ENCODE results near the gene PDLIM1. TPM values are rescaled to one million over a fixed set of nuclear protein-coding genes. Genes with fewer than 3 reads are reported as not detected.

Gene PDLIM1
- total RNA-seq, 1 experiment from 2014 or later = 202 TPM

GRCh38 chr10:95304976-95305375 is 14.2 kb upstream of the PDLIM1 start:
- Histone ChIP-seq H3K36me3 (ENCODE audit: low read depth) (no peaks in the 10 kb centered on the region), H3K9me2 (ENCODE audit: insufficient read depth) (no peaks in the 10 kb centered on the region), H3K27ac (no peak overlapping the region), H3F3A (ENCODE audit: insufficient read depth, low read depth) (peaks cover 18% of the 10 kb centered on the region; the same call in 1 of the 2 replicates), H2AFZ (no peak overlapping the region), H3K4me2 (peak overlapping the region; percentile 6; the same call in 1 of the 2 replicates), H3K9me3 (ENCODE audit: insufficient read depth, low read depth) (no peaks in the 10 kb centered on the region), H3K79me2 (ENCODE audit: low read depth) (no peaks in the 10 kb centered on the region), H3K4me1 (replicated peaks; ENCODE audit: insufficient read depth) (peaks cover 34% of the 10 kb centered on the region), H3K27me3 (ENCODE audit: insufficient read depth, low read depth) (no peaks in the 10 kb centered on the region), H4K20me1 (ENCODE audit: insufficient read depth) (no peaks in the 10 kb centered on the region), H3K4me3 (no peak overlapping the region)
- CTCF ChIA-PET = no interaction called here
- intact Hi-C loops (cut with micrococcal nuclease; ENCODE audit: unreplicated experiment) = loop anchor here (5.0 kb wide), 1 partner anchor 43 kb away; no protein-coding TSS in a partner anchor
- DNase-seq = peak in 1 of 2 experiments; percentile 61
- POLR2A ChIA-PET (ENCODE audit: unreplicated experiment) = no interaction called here
- TF ChIP-seq CTCF (conservative IDR thresholded peaks at IDR 0.05) (no peak), EZH2 (IDR thresholded peaks at IDR 0.05; ENCODE audit: low read depth) (no peak)
- no TSS peak for BruUV-seq (replicated peaks)

GRCh38 chr10:95304463-95304862 is 13.7 kb upstream of the PDLIM1 start:
- CTCF ChIA-PET = no interaction called here
- Histone ChIP-seq H3K9me2 (ENCODE audit: insufficient read depth) (no peaks in the 10 kb centered on the region), H3K9me3 (ENCODE audit: insufficient read depth, low read depth) (no peaks in the 10 kb centered on the region), H2AFZ (no peak overlapping the region), H3K79me2 (ENCODE audit: low read depth) (no peaks in the 10 kb centered on the region), H3K27me3 (ENCODE audit: insufficient read depth, low read depth) (no peaks in the 10 kb centered on the region), H3K4me1 (replicated peaks; ENCODE audit: insufficient read depth) (peaks cover 32% of the 10 kb centered on the region), H3K4me2 (peak overlapping the region; percentile 6; the same call in 1 of the 2 replicates), H3K27ac (no peak overlapping the region), H3K4me3 (no peak overlapping the region), H3K36me3 (ENCODE audit: low read depth) (no peaks in the 10 kb centered on the region), H3F3A (ENCODE audit: insufficient read depth, low read depth) (peaks cover 17% of the 10 kb centered on the region; the same call in 1 of the 2 replicates), H4K20me1 (ENCODE audit: insufficient read depth) (no peaks in the 10 kb centered on the region)
- BruUV-seq (replicated peaks) = no TSS peak
- POLR2A ChIA-PET (ENCODE audit: unreplicated experiment) = no interaction called here
- DNase-seq = no peak
- TF ChIP-seq EZH2 (IDR thresholded peaks at IDR 0.05; ENCODE audit: low read depth) = no peak
- no peak for TF ChIP-seq CTCF (conservative IDR thresholded peaks at IDR 0.05)
- intact Hi-C loops (cut with micrococcal nuclease; ENCODE audit: unreplicated experiment) = no loop called here

GRCh38 chr10:95303950-95304349 is 13.1 kb upstream of the PDLIM1 start:
- H4K20me1 ChIP-seq (ENCODE audit: insufficient read depth) = no peaks in the 10 kb centered on the region
- H3K4me1 ChIP-seq (replicated peaks; ENCODE audit: insufficient read depth) = peaks cover 27% of the 10 kb centered on the region
- H3K4me2 ChIP-seq = no peak overlapping the region
- intact Hi-C loops (cut with micrococcal nuclease; ENCODE audit: unreplicated experiment) = no loop called here
- no peak overlapping the region for H3K27ac ChIP-seq
- no peak overlapping the region for H3K4me3 ChIP-seq
- H3K9me2 ChIP-seq (ENCODE audit: insufficient read depth) = no peaks in the 10 kb centered on the region
- POLR2A ChIA-PET (ENCODE audit: unreplicated experiment) = no interaction called here
- no peaks in the 10 kb centered on the region for H3K79me2 ChIP-seq (ENCODE audit: low read depth)
- TF ChIP-seq CTCF (conservative IDR thresholded peaks at IDR 0.05) (no peak), EZH2 (IDR thresholded peaks at IDR 0.05; ENCODE audit: low read depth) (no peak)
- H3K9me3 ChIP-seq (ENCODE audit: insufficient read depth, low read depth) = no peaks in the 10 kb centered on the region
- no peak overlapping the region for H2AFZ ChIP-seq
- peaks cover 12% of the 10 kb centered on the region; the same call in 1 of the 2 replicates for H3F3A ChIP-seq (ENCODE audit: insufficient read depth, low read depth)
- BruUV-seq (replicated peaks) = no TSS peak
- H3K27me3 ChIP-seq (ENCODE audit: insufficient read depth, low read depth) = no peaks in the 10 kb centered on the region
- CTCF ChIA-PET = no interaction called here
- no peaks in the 10 kb centered on the region for H3K36me3 ChIP-seq (ENCODE audit: low read depth)
- no peak for DNase-seq
